Astrocyte of the cerebellum (primary cell): Measurements from ENCODE around the gene CIAO3.
"Not testable (repeated sequence)": the region's sequence is repeated elsewhere in the genome, so short reads cannot be mapped to it uniquely, and the experiment has no call there.

Source experiments
- DNase-seq: peaks from one replicate; pipeline ENCODE4 v3.0.0-alpha.2; 2011; ENCODE audit warnings: low read depth
- H3K4me3 ChIP-seq: 2 replicates; pipeline ENCODE4 v1.5.1; 2011; ENCODE audit warnings: mild to moderate bottlenecking, low read depth, low read length, moderate library complexity
- in situ Hi-C: cut with HindIII; loops from 2 replicates; pipeline ENCODE4 v1.10.0; 2017; ENCODE audit warnings: low sequenced_read_pairs
- TF ChIP-seq, protein P1 (sequence below): IDR thresholded peaks from 2 replicates; pipeline ENCODE4 v1.5.1; 2012; ENCODE audit warnings: low read length, low read depth, moderate library complexity, mild to moderate bottlenecking; ENCODE audit errors: missing control alignments

Gene CIAO3

DNA sequence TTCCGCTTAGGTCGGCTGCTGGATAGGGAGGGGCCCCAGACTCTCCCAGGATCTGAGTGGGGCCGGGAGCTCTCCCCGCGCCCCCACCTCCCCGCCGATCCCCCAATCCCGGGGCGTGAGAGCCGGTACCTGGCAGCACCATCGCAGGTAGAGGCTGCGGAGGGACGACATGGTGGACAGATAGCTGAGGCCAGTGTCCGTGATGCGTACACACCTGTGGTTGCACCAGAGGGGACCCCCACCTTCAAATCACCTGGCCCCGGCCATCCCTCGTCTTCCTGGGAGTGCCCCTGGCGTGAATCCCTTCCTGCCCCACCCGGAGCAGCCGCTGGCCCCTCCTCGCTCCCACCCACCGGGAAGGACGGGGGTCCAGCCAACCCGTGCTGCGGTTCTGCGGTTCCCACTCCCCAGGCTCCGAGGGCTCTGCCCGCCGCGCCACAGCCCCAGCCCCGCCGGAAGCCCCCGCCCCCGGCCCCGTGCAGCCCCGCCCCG is 45.9 kb downstream of the CIAO3 start:
- no peak overlapping the region for H3K4me3 ChIP-seq
- DNase-seq, result no peak
- TF ChIP-seq, protein P1, sequence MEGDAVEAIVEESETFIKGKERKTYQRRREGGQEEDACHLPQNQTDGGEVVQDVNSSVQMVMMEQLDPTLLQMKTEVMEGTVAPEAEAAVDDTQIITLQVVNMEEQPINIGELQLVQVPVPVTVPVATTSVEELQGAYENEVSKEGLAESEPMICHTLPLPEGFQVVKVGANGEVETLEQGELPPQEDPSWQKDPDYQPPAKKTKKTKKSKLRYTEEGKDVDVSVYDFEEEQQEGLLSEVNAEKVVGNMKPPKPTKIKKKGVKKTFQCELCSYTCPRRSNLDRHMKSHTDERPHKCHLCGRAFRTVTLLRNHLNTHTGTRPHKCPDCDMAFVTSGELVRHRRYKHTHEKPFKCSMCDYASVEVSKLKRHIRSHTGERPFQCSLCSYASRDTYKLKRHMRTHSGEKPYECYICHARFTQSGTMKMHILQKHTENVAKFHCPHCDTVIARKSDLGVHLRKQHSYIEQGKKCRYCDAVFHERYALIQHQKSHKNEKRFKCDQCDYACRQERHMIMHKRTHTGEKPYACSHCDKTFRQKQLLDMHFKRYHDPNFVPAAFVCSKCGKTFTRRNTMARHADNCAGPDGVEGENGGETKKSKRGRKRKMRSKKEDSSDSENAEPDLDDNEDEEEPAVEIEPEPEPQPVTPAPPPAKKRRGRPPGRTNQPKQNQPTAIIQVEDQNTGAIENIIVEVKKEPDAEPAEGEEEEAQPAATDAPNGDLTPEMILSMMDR, result no peak
- in situ Hi-C loops, result no loop called here

DNA sequence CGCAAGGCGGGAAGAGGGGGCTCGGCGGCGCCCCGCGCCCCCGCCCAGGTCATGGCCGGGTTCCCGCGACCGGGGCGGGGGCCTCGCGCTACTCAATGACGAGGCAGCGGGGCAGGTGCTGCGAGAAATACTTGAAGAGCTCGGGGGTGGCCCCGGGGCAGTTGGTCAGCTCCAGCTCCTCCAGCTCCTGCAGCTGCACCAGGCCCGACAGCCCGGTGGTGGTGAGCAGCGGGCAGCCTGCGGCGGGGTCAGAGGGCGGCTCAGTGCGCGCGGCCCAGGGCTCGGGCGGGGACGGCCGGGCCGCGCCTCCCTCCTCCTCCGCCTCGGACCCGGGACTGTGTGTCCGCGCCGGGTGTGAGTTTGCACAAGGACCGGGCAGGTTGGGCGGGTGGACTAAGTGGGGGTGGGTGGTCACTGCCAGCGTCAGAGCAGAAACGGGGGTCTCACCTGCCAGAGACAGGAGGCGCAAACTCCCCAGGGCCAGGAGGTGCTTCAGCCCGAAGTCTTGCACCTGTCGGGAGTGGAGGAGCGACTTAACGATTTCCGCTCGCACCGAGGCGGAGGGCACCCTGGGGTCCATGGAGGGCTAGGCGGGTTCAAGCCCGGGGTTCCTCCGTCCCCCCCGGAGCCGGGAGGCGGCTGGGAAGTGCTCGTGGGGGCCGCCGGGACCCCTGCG is 46.5 kb downstream of the CIAO3 start:
- H3K4me3 ChIP-seq, result no peak overlapping the region
- in situ Hi-C loops, result no loop called here
- DNase-seq, result no peak
- TF ChIP-seq, protein P1, result no peak

DNA sequence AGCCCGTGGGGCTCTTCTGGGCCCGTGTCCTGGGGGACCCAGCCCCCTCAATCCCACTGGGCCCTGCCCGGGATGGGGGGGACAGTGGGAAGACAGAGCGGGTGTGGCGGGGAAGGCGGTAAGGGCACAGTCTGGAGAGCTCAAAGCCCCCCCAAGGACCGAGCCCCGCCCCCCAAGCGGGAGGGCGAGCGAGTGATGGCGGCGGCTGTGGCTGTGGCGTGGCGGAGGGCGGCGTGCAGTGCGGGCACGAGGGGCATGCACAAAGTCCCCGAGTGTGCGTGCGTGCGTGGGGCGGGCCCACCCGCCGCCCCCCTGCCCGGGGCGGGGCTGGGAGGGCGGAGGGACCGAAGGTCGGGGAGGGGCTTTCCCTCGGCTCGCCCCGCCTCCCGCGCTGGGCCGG is 47.0 kb downstream of the CIAO3 start:
- in situ Hi-C loops, result no loop called here
- DNase-seq, result no peak

DNA sequence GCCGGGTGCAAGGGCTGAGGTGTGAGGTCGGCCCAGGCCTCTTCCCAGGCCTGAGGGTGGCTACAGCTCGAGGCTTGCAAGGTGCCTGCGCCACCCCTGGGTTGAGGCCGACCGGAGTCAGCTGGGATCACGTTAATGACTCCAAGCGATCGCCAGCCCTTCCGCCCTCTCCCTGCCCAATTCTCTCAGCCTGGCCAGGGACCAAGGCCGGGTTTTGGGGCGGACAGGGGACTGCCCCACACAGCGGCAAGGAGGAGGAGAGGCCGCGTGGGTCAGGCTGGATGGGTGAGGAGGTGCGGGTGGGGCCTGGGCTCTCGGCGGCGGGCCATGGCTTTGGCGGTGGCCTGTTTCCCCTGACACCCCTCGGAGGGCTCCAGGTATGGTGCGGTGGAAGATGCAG is 47.4 kb downstream of the CIAO3 start:
- TF ChIP-seq, protein P1, result no peak
- in situ Hi-C loops, result no loop called here
- no peak for DNase-seq
- H3K4me3 ChIP-seq, result no peak overlapping the region

More for the DNA sequence above, 47.0 kb downstream of the CIAO3 start:
- TF ChIP-seq, protein P1, result no peak
- H3K4me3 ChIP-seq, result no peak overlapping the region

DNA sequence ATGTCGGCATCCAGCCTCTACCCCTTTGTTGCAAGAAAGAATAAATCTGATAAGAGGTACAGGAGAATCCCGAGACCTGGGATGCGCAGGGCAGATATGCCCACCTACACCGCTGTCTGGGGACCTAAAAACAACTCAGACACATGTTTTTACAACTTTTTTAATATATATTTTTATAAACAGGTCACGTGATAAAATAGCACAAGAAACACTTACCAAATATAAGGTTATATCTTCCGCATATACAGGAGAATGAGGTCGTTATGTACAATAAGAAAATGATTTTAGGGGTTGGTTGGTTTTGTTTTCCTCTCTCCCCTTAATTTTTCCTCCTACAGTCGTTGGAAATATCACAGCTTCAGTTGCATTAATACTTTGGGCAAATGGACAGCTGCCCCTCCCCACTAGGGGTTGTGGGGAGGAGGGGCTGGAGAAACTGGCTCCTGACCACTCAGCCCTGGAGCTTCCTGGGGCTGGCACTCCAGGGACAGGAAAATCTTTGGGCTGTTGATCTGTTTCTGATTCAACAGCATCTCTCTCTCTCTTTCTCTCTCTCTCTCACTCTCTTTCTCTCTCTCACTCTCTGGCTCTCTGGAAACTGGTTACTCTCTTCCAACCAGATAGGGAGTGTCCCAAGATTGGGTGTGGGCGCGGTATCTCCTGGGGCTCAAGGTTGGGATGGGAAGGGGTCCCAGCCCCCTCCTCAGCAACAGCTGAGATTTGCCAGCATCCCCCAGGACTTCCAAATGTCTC is 48.3 kb downstream of the CIAO3 start:
- DNase-seq, result no peak
- in situ Hi-C loops, result no loop called here
- TF ChIP-seq, protein P1, result no peak
- H3K4me3 ChIP-seq, result no peak overlapping the region

DNA sequence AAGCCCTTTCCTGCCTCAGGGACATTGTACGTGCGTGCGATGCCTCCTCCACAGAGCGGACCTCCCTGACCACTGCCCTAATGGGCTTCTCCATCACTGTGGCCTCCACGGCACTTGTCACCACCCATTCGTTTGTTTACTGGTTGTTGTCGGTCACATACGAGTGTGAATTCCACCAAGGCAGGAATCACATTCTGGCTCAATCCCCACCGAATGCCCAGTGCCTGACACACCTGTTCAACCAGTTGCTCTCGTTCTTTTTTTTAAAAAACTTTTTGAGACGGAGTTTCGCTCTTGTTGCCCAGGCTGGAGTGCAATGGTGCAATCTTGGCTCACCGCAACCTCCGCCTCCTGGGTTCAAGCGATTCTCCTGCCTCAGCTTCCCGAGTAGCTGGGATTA is 49.6 kb downstream of the CIAO3 start:
- DNase-seq, in situ Hi-C loops, H3K4me3 ChIP-seq: not testable (repeated sequence)
